SK-N-SH (cell line): ENCODE data around the gene SRRD. TPM values are rescaled to one million over a fixed set of nuclear protein-coding genes. Genes with fewer than 3 reads are reported as not detected.
"Not testable (repeated sequence)": the region's sequence is repeated elsewhere in the genome, so short reads cannot be mapped to it uniquely, and the experiment has no call there.

Experiments
- CTCF ChIA-PET: fragments of 300-600, 350-600 bp; formaldehyde crosslinking; extraction: SDS; loops from one replicate; lab custom pipeline; 2021; lab: Yijun Ruan, JAX
- POLR2A ChIA-PET: fragments of 350-600 bp; sonication (Branson Sonifier 250); formaldehyde crosslinking; extraction: SDS; loops from one replicate; lab custom pipeline; 2020; ENCODE audit warnings: antibody characterized with exemption, inconsistent platforms; lab: Yijun Ruan, JAX
- DNase-seq: peaks from one replicate; pipeline ENCODE4 v3.0.0; 2012
- H2AFZ ChIP-seq: fragments of 200-600 bp; sonication (generic); 2 replicates; pipeline ENCODE4 v1.8.1; 2016; ENCODE audit warnings: antibody characterized with exemption, mild to moderate bottlenecking, low read depth
- H3F3A ChIP-seq: fragments of 200-600 bp; sonication (generic); replicated peaks from 2 replicates; pipeline ENCODE3; 2016; ENCODE audit warnings: antibody characterized with exemption, mild to moderate bottlenecking; ENCODE audit not compliant: insufficient read depth
- H3K27ac ChIP-seq, 2 experiments: fragments of 200-500 bp in 1 of 2; fragments of 200-600 bp in 1 of 2; sonication (Bioruptor generic) in 1 of 2; sonication (generic), shearing (Covaris generic) in 1 of 2; 2 replicates each; pipeline versions ENCODE4 v1.5.1 to v1.6.1; 2014 to 2016; ENCODE audit warnings: low read depth in 2 of 2, inconsistent platforms in 1 of 2, low read length in 1 of 2, mild to moderate bottlenecking in 1 of 2, mixed read lengths in 1 of 2
- H3K27me3 ChIP-seq: fragments of 200-600 bp; sonication (generic), shearing (Covaris generic); 2 replicates; pipeline ENCODE4 v1.6.1; 2016; ENCODE audit warnings: mixed run types; ENCODE audit not compliant: insufficient read depth
- H3K36me3 ChIP-seq, 2 experiments: fragments of 200-500 bp in 1 of 2; fragments of 200-600 bp in 1 of 2; sonication (Bioruptor generic) in 1 of 2; sonication (generic) in 1 of 2; replicated peaks in 1 of 2; 2 replicates each; pipeline versions ENCODE3 to v1.5.1; 2014 to 2016; ENCODE audit warnings: low read length in 1 of 2, mild to moderate bottlenecking in 1 of 2; ENCODE audit not compliant: insufficient read depth in 2 of 2, control insufficient read depth in 1 of 2
- H3K4me1 ChIP-seq, 2 experiments: fragments of 200-500 bp in 1 of 2; fragments of 200-600 bp in 1 of 2; sonication (Bioruptor generic) in 1 of 2; sonication (generic), shearing (Covaris generic) in 1 of 2; 2 replicates each; pipeline versions ENCODE4 v1.5.1 to v1.6.1; 2014 to 2016; ENCODE audit warnings: low read depth in 1 of 2, low read length in 1 of 2, mixed run types in 1 of 2; ENCODE audit not compliant: insufficient read depth in 2 of 2, control insufficient read depth in 1 of 2
- H3K4me2 ChIP-seq: fragments of 200-600 bp; sonication (generic), shearing (Covaris generic); 2 replicates; pipeline ENCODE4 v1.6.1; 2017; ENCODE audit warnings: mixed run types
- H3K4me3 ChIP-seq, 2 experiments: fragments of 200-500 bp in 1 of 2; fragments of 200-600 bp in 1 of 2; sonication (Bioruptor generic) in 1 of 2; sonication (generic), shearing (Covaris generic) in 1 of 2; 2 replicates each; pipeline versions ENCODE4 v1.5.1 to v1.8.1; 2014 to 2016; ENCODE audit warnings: low read depth in 2 of 2, inconsistent platforms in 1 of 2, low read length in 1 of 2, mild to moderate bottlenecking in 1 of 2, mixed read lengths in 1 of 2, moderate library complexity in 1 of 2
- H3K79me2 ChIP-seq: fragments of 200-600 bp; sonication (generic); 2 replicates; pipeline ENCODE4 v1.8.1; 2017; ENCODE audit warnings: mild to moderate bottlenecking; ENCODE audit not compliant: insufficient read depth
- H3K9ac ChIP-seq: fragments of 200-600 bp; sonication (generic); 2 replicates; pipeline ENCODE4 v1.6.1; 2017; ENCODE audit warnings: mixed run types
- H3K9me2 ChIP-seq: fragments of 200-600 bp; sonication (generic); 2 replicates; pipeline ENCODE4 v1.6.1; 2017; ENCODE audit warnings: mixed run types
- H3K9me3 ChIP-seq: fragments of 200-600 bp; sonication (generic); 2 replicates; pipeline ENCODE4 v1.6.1; 2017; ENCODE audit warnings: mixed run types, mild to moderate bottlenecking, moderate library complexity
- H4K20me1 ChIP-seq: fragments of 200-600 bp; sonication (generic); 2 replicates; pipeline ENCODE4 v1.6.1; 2017; ENCODE audit warnings: mild to moderate bottlenecking, mixed run types; ENCODE audit not compliant: insufficient read depth
- CHD2 ChIP-seq: fragments of 150-350 bp; IDR thresholded peaks from 2 replicates; pipeline ENCODE4 v1.6.1; 2018; ENCODE audit warnings: low read length; ENCODE audit not compliant: partially characterized antibody
- CTCF ChIP-seq: fragments of 200-600 bp; sonication (generic); IDR thresholded peaks from 2 replicates; pipeline ENCODE4 v1.6.1; 2017; ENCODE audit warnings: antibody characterized with exemption, mild to moderate bottlenecking, moderate library complexity
- EP300 ChIP-seq, 2 experiments: IDR thresholded peaks; 2 replicates each; pipeline versions ENCODE4 v1.4.0 to v1.6.1; 2012; ENCODE audit warnings: borderline replicate concordance in 1 of 2, low read depth in 1 of 2, low read length in 1 of 2
- EZH2phosphoT487 ChIP-seq: fragments of 200-600 bp; sonication (generic); IDR thresholded peaks from 2 replicates; pipeline ENCODE4 v1.6.1; 2017; ENCODE audit warnings: low read depth, mixed run types, mild to moderate bottlenecking, antibody characterized with exemption, moderate library complexity, borderline replicate concordance
- FOSL2 ChIP-seq: IDR thresholded peaks from 2 replicates; pipeline ENCODE4 v1.4.0; 2012; ENCODE audit warnings: low read depth, mild to moderate bottlenecking, moderate library complexity, borderline replicate concordance
- GABPA ChIP-seq: IDR thresholded peaks from 2 replicates; pipeline ENCODE4 v1.4.0; 2012; ENCODE audit warnings: low read depth, mild to moderate bottlenecking
- MAX ChIP-seq: IDR thresholded peaks from 2 replicates; pipeline ENCODE4 v1.4.0; 2012; ENCODE audit warnings: low read depth
- NFIC ChIP-seq: IDR thresholded peaks from 2 replicates; pipeline ENCODE4 v1.4.0; 2012; ENCODE audit warnings: borderline replicate concordance
- RAD21 ChIP-seq: IDR thresholded peaks from 2 replicates; pipeline ENCODE4 v1.6.1; 2012; ENCODE audit warnings: mild to moderate bottlenecking, low read length
- RCOR1 ChIP-seq: fragments of 150-350 bp; IDR thresholded peaks from 2 replicates; pipeline ENCODE4 v1.6.1; 2017; ENCODE audit warnings: antibody characterized with exemption, low read length
- RFX5 ChIP-seq: IDR thresholded peaks from 2 replicates; pipeline ENCODE4 v1.6.1; 2012; ENCODE audit warnings: mild to moderate bottlenecking, improper control_type of control experiment, low read length
- RXRA ChIP-seq: IDR thresholded peaks from 2 replicates; pipeline ENCODE4 v1.4.0; 2012; ENCODE audit warnings: low read depth, mild to moderate bottlenecking, borderline replicate concordance
- SMC3 ChIP-seq: IDR thresholded peaks from 2 replicates; pipeline ENCODE4 v1.6.1; 2012; ENCODE audit warnings: low read depth, low read length, improper control_type of control experiment
- TEAD4 ChIP-seq: IDR thresholded peaks from 2 replicates; pipeline ENCODE4 v1.4.0; 2012; ENCODE audit warnings: mild to moderate bottlenecking, borderline replicate concordance; ENCODE audit not compliant: insufficient read depth
- WGBS: methylation state at CpG from one replicate; pipeline ENCODE4 v1.1.6; 2017; ENCODE audit warnings: low lambda C conversion rate; 5-methylcytosine and 5-hydroxymethylcytosine counted together
- polyA plus RNA-seq, 3 experiments: library from polyadenylated mRNA; depleted of rRNA; stranded (reverse); fragments of >200 nt; gene quantifications; 2 replicates each; pipeline ENCODE4 v1.2.3, GENCODE V29; 2012
- TF ChIP-seq, protein P1 (sequence below): fragments of 150-350 bp; IDR thresholded peaks from 2 replicates; pipeline ENCODE4 v1.6.1; 2016; ENCODE audit warnings: mild to moderate bottlenecking, low read depth, low read length
- TF ChIP-seq, protein P2 (sequence below): IDR thresholded peaks from 2 replicates; pipeline ENCODE4 v1.6.1; 2012; ENCODE audit warnings: mild to moderate bottlenecking, low read depth, low read length, moderate library complexity

The SRRD gene
- polyA plus RNA-seq, 1 of the 3 experiments (the other 2 are of a cell fraction) = 12.9 TPM

DNA sequence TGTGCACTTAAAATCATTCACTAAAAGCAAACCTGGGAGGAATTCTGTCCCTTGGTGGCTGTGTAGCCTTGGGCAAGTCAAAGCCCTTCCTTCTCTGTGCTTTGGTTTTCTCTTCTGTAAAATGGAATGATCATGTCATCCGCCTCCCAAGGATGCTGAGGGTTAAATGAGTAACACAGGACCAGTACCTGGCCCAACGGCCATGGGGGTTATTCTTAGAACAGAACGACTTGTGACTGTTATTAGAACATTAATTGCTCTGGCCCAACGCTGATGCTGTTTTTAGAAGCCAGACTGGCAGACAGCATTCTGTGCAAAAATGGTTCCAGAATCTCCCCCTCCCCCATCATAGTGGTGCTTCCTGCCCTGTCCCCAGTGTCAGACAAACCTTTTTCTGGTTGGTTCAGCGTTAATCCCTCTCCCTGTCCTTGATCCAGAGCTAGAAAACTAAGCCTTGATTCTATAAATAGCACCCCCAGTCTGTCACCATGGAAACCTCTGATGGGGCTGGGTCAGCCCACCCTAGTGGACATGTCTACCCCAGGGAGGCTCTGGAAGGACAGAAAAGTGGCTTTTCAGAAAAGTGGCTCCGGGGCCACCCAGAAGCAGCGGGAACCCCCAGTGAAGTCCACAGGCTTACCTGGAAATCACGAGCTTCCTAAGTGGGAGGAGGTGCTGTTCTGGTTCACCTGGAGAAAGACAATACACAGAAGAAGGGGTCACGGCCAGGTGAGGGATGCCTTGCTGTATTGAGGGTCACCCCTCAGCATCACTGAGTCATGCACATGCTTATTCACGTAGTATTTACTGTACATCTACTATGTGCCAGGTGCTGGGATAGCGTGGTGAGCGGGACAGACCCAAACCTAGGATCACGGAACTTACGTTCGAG is 44.1 kb downstream of the SRRD start:
- no peak overlapping the region for H3K4me3 ChIP-seq
- H3K27ac ChIP-seq = no peak overlapping the region
- no peaks in the 10 kb centered on the region for H3K79me2 ChIP-seq
- no peak for DNase-seq
- H3K36me3 ChIP-seq = peaks cover 12 to 40% of the 10 kb centered on the region in 2 experiments
- no peaks in the 10 kb centered on the region for H3K4me1 ChIP-seq
- TF ChIP-seq FOSL2 (no peak), TEAD4 (no peak), CHD2 (no peak), MAX (no peak), GABPA (no peak), RAD21 (no peak), RFX5 (no peak), EZH2phosphoT487 (no peak), RCOR1 (no peak), SMC3 (no peak), RXRA (no peak), CTCF (no peak), NFIC (no peak), EP300 (IDR thresholded peaks at IDR 0.05; ENCODE audit: borderline replicate concordance in 1 of 2, low read depth in 1 of 2, low read length in 1 of 2) (no peak)
- TF ChIP-seq, protein P1, sequence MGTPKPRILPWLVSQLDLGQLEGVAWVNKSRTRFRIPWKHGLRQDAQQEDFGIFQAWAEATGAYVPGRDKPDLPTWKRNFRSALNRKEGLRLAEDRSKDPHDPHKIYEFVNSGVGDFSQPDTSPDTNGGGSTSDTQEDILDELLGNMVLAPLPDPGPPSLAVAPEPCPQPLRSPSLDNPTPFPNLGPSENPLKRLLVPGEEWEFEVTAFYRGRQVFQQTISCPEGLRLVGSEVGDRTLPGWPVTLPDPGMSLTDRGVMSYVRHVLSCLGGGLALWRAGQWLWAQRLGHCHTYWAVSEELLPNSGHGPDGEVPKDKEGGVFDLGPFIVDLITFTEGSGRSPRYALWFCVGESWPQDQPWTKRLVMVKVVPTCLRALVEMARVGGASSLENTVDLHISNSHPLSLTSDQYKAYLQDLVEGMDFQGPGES = no peak
- TF ChIP-seq, protein P2, sequence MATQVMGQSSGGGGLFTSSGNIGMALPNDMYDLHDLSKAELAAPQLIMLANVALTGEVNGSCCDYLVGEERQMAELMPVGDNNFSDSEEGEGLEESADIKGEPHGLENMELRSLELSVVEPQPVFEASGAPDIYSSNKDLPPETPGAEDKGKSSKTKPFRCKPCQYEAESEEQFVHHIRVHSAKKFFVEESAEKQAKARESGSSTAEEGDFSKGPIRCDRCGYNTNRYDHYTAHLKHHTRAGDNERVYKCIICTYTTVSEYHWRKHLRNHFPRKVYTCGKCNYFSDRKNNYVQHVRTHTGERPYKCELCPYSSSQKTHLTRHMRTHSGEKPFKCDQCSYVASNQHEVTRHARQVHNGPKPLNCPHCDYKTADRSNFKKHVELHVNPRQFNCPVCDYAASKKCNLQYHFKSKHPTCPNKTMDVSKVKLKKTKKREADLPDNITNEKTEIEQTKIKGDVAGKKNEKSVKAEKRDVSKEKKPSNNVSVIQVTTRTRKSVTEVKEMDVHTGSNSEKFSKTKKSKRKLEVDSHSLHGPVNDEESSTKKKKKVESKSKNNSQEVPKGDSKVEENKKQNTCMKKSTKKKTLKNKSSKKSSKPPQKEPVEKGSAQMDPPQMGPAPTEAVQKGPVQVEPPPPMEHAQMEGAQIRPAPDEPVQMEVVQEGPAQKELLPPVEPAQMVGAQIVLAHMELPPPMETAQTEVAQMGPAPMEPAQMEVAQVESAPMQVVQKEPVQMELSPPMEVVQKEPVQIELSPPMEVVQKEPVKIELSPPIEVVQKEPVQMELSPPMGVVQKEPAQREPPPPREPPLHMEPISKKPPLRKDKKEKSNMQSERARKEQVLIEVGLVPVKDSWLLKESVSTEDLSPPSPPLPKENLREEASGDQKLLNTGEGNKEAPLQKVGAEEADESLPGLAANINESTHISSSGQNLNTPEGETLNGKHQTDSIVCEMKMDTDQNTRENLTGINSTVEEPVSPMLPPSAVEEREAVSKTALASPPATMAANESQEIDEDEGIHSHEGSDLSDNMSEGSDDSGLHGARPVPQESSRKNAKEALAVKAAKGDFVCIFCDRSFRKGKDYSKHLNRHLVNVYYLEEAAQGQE = no peak
- H3K9ac ChIP-seq = no peak overlapping the region
- CTCF ChIA-PET = interaction anchor here (0.6 kb wide), 1 partner anchor 119 kb away, joined by 4 read pairs; no protein-coding TSS in a partner anchor
- H4K20me1 ChIP-seq = no peaks in the 10 kb centered on the region
- no peaks in the 10 kb centered on the region for H3K27me3 ChIP-seq
- 85% methylated on average over 13 of the region's 15 CpGs for WGBS
- no peaks in the 10 kb centered on the region for H3K9me3 ChIP-seq
- no peak overlapping the region for H2AFZ ChIP-seq
- no peak overlapping the region for H3K4me2 ChIP-seq
- POLR2A ChIA-PET = no interaction called here
- H3K9me2 ChIP-seq = no peaks in the 10 kb centered on the region
- H3F3A ChIP-seq = peaks cover 3% of the 10 kb centered on the region

GRCh38 chr22:26528518-26528917 is 44.8 kb downstream of the SRRD start:
- CTCF ChIA-PET, H3K9me2 ChIP-seq, H3K27me3 ChIP-seq, H3F3A ChIP-seq, H4K20me1 ChIP-seq, H3K9ac ChIP-seq, H3K79me2 ChIP-seq, H3K9me3 ChIP-seq, H2AFZ ChIP-seq, DNase-seq, H3K27ac ChIP-seq, H3K4me1 ChIP-seq, H3K4me3 ChIP-seq, H3K4me2 ChIP-seq: not testable (repeated sequence)
- 87% methylated on average over 9 of the region's 9 CpGs for WGBS
- POLR2A ChIA-PET = interaction anchor here (0.6 kb wide), 1 partner anchor 44 kb away, joined by 4 read pairs; no protein-coding TSS in a partner anchor
- H3K36me3 ChIP-seq = peaks cover 12 to 40% of the 10 kb centered on the region in 2 experiments
